ENCODE results near the gene MAGED2.

DNA sequence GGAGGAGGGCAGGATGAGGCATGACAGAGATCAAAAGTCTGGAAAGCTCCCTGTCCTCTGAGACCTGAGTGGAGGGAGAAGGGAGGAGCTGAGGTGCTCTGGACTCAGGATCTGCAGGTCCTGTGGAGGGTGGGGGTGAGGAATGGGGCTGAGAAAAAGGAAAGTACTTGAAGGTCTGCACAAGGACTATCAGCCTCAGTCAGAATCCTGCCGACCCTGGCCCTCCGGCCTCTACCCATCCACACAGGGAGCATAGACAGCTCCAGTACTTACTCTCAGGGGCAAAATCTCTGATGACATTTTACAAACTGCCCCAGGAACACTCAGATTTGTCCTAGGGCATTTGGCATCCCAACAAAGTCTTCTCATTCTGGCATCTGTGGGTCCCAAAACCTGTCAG is 8.5 kb upstream of the MAGED2 start:
- TF ChIP-seq EZH2 (IDR thresholded peaks at IDR 0.05; ENCODE audit: borderline replicate concordance, low read depth, low read length, severe bottlenecking), result no peak
- TF ChIP-seq CTCF (IDR thresholded peaks at IDR 0.05; ENCODE audit: extremely low read depth in 1 of 2, insufficient read depth in 1 of 2, low read depth in 1 of 2, low read length in 2 of 2), result no peak
